GM13977 (cell line): ENCODE results near the gene SFRP2.

Experiments used
- DNase-seq: peaks from one replicate; pipeline ENCODE4 v3.0.0; 2012; ENCODE audit warnings: low spot score
- CTCF ChIP-seq: IDR thresholded peaks from 2 replicates; pipeline ENCODE4 v1.5.1; 2012; ENCODE audit warnings: mild to moderate bottlenecking, control low read depth; ENCODE audit not compliant: insufficient read depth; ENCODE audit errors: extremely low read depth, missing control alignments
- in situ Hi-C: fragments of 300-500 bp; cut with MboI; formaldehyde crosslinking; loops from one replicate; pipeline ENCODE4 v1.12.0; 2022; ENCODE audit warnings: low sequenced_read_pairs, low pct_unique_long_range_greater_than_20kb, mixed read lengths, inconsistent platforms; ENCODE audit not compliant: unreplicated experiment

Gene SFRP2

DNA sequence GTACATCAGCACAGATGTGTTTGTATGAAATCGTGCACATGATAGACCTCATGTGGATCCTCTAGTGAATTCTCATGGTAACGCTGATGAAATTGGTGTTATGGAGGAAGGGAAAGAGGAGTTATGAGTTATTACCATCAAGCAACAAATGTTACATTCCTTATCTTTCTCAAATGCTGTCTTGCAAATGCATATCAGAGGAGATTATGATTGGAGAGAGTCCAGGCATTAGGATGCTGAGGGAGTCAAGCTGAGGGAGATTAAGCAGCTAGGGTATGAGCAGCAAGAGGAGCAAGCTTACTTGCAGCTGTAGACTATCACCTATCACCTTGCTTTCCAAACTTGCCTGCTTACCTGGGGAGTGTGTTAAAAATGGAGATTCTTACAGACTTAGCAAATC, 36.8 kb upstream of the SFRP2 start:
- in situ Hi-C loops = no loop called here

GRCh38 chr4:153825126-153825525, 36.2 kb upstream of the SFRP2 start:
- no peak for TF ChIP-seq CTCF
- in situ Hi-C loops = no loop called here
- no peak for DNase-seq

More for the DNA sequence above, 36.8 kb upstream of the SFRP2 start:
- DNase-seq = no peak
- TF ChIP-seq CTCF = no peak

- no peak for DNase-seq
- TF ChIP-seq CTCF = no peak
- in situ Hi-C loops = no loop called here
Observed at GRCh38 chr4:153824501-153824900, 35.6 kb upstream of the SFRP2 start.

DNA sequence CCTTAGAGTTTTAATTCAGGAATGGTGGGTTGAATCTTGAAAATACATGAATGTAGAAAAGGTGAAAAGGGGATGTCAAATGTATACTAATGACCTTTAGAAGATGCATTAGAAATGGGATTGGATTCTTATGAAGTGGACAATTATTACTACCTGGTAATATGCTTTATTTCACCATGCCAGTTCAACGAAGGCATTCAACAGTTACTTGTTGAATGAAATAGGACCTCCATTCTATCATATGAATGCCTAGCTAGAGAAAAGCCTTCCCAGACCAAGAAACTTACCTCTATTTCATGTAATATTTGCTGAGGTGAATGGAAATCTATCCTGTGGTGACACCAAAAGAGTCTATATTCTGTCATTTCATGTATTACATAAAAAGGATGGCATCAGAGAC, 34.6 kb upstream of the SFRP2 start:
- in situ Hi-C loops = no loop called here
- no peak for DNase-seq
- no peak for TF ChIP-seq CTCF

GRCh38 chr4:153822316-153822715, 33.4 kb upstream of the SFRP2 start:
- no peak for TF ChIP-seq CTCF

GRCh38 chr4:153817466-153817865, 28.6 kb upstream of the SFRP2 start:
- no peak for DNase-seq

More at GRCh38 chr4:153822316-153822715, 33.4 kb upstream of the SFRP2 start:
- in situ Hi-C loops = no loop called here
- no peak for DNase-seq

More at GRCh38 chr4:153817466-153817865, 28.6 kb upstream of the SFRP2 start:
- in situ Hi-C loops = no loop called here
- TF ChIP-seq CTCF = no peak
